Upper lobe of left lung (tissue), 6 donors: Measurements from ENCODE around the gene LAMTOR4. TPM values are rescaled to one million over a fixed set of nuclear protein-coding genes. Genes with fewer than 3 reads are reported as not detected.

Experiments
- ATAC-seq, 2 donors: fragments of 200-7000 bp; cut with Tn5 transposase; one replicate each; pipeline ENCODE4 v1.9.1; 2022; ENCODE audit warnings: mild to moderate bottlenecking in 2 of 2, moderate library complexity in 2 of 2; ENCODE audit not compliant: low FRiP score in 2 of 2
- DNase-seq, 2 donors: peaks; one replicate each; pipeline ENCODE4 v3.0.0-alpha.2; 2019 to 2020
- H3K27ac ChIP-seq, 4 donors: fragments of 200-600 bp; sonication (generic); one replicate each; pipeline ENCODE4 v1.5.1; 2016 to 2019
- H3K27me3 ChIP-seq, 4 donors: fragments of 200-600 bp; sonication (generic); one replicate each; pipeline ENCODE4 v1.5.1; 2017 to 2019
- H3K36me3 ChIP-seq, 4 donors: fragments of 200-600 bp; sonication (generic); one replicate each; pipeline ENCODE4 v1.5.1; 2016 to 2019
- H3K4me1 ChIP-seq, 4 donors: fragments of 200-600 bp; sonication (generic); one replicate each; pipeline ENCODE4 v1.5.1; 2018 to 2019
- H3K4me3 ChIP-seq, 4 donors: fragments of 200-600 bp; sonication (generic); one replicate each; pipeline ENCODE4 v1.5.1; 2017 to 2019; ENCODE audit warnings: mild to moderate bottlenecking in 2 of 4, moderate library complexity in 1 of 4
- H3K9me3 ChIP-seq, 4 donors: fragments of 200-600 bp; sonication (generic); one replicate each; pipeline ENCODE4 v1.5.1; 2018 to 2019
- EP300 ChIP-seq, 4 donors: sonication (generic); formaldehyde crosslinking; IDR thresholded peaks; one replicate each; pipeline ENCODE4 v1.5.1; 2017; ENCODE audit warnings: antibody characterized with exemption in 4 of 4, control low read depth in 2 of 4
- POLR2A ChIP-seq, 4 donors: fragments of 450-650 bp; IDR thresholded peaks; one replicate each; pipeline ENCODE4 v1.5.1; 2016 to 2017; ENCODE audit warnings: antibody characterized with exemption in 4 of 4, mild to moderate bottlenecking in 2 of 4
- POLR2AphosphoS5 ChIP-seq, 2 donors: sonication (generic); formaldehyde crosslinking; IDR thresholded peaks; one replicate each; pipeline ENCODE4 v1.5.1; 2017; ENCODE audit warnings: antibody characterized with exemption in 2 of 2
- WGBS, 2 donors: methylation state at CpG; one replicate each; pipeline ENCODE4 v1.1.5; 2017 to 2018; 5-methylcytosine and 5-hydroxymethylcytosine counted together
- total RNA-seq, 6 donors: library from RNA; depleted of rRNA in 4 of 6; stranded (reverse); fragments of >200 nt in 4 of 6; gene quantifications; one replicate each; pipeline versions ENCODE4 v1.1.0 to v1.2.1, GENCODE V29; 2016 to 2021
- TF ChIP-seq, protein P1 (sequence below), 6 experiments: fragments of 450-650 bp in 4 of 6; fragments of 200-600 bp in 2 of 6; sonication (generic) in 2 of 6; IDR thresholded peaks; one replicate each; pipeline ENCODE4 v1.5.1; 2016 to 2019; ENCODE audit warnings: antibody characterized with exemption in 6 of 6
- donor health status: DM: no; HTN: no; CAD: no; lungs with moderate emphysema.
- donor health status: DM: no; HTN: yes; CAD: no; lungs with severe emphysema.

LAMTOR4 gene
- total RNA-seq, 6 donors from 2014 or later = 111 to 223 (median 148) TPM

DNA sequence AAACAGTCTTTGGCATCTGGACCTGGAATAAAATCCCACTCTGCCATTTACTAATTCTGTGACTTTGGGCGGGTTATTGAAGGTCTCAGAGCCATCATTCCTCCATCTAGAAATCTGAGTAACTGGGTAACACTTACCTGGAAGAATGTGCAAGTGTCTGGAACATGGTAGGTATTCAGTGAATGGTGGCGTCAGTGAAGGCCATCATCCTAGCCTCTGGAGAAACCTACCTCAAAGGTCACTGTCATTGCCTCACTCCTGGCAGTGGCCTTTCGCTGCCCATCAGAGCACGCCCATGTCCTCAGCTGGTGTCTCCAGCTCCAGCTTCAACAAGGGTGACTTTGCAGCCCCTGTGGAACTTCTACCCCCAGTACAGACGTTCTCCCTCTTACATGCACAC lies 15.2 kb downstream of the LAMTOR4 start:
- Histone ChIP-seq H3K4me3 (no peak overlapping the region), H3K27me3 (peaks cover 0 to 9% (median 0%) of the 10 kb centered on the region in 4 donors), H3K27ac (no peak overlapping the region), H3K9me3 (no peaks in the 10 kb centered on the region), H3K36me3 (no peaks in the 10 kb centered on the region), H3K4me1 (peaks cover 10 to 23% (median 19%) of the 10 kb centered on the region in 4 donors)
- TF ChIP-seq EP300 (IDR thresholded peaks at IDR 0.05) = no peak
- TF ChIP-seq POLR2AphosphoS5 (IDR thresholded peaks at IDR 0.05) = no peak
- no peak for TF ChIP-seq POLR2A (IDR thresholded peaks at IDR 0.05)
- TF ChIP-seq, protein P1, sequence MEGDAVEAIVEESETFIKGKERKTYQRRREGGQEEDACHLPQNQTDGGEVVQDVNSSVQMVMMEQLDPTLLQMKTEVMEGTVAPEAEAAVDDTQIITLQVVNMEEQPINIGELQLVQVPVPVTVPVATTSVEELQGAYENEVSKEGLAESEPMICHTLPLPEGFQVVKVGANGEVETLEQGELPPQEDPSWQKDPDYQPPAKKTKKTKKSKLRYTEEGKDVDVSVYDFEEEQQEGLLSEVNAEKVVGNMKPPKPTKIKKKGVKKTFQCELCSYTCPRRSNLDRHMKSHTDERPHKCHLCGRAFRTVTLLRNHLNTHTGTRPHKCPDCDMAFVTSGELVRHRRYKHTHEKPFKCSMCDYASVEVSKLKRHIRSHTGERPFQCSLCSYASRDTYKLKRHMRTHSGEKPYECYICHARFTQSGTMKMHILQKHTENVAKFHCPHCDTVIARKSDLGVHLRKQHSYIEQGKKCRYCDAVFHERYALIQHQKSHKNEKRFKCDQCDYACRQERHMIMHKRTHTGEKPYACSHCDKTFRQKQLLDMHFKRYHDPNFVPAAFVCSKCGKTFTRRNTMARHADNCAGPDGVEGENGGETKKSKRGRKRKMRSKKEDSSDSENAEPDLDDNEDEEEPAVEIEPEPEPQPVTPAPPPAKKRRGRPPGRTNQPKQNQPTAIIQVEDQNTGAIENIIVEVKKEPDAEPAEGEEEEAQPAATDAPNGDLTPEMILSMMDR (IDR thresholded peaks at IDR 0.05) = no peak
- ATAC-seq = no peak
- 87 to 91% methylated on average over 5 of the region's 5 CpGs for WGBS, 2 donors
- DNase-seq = no peak

DNA sequence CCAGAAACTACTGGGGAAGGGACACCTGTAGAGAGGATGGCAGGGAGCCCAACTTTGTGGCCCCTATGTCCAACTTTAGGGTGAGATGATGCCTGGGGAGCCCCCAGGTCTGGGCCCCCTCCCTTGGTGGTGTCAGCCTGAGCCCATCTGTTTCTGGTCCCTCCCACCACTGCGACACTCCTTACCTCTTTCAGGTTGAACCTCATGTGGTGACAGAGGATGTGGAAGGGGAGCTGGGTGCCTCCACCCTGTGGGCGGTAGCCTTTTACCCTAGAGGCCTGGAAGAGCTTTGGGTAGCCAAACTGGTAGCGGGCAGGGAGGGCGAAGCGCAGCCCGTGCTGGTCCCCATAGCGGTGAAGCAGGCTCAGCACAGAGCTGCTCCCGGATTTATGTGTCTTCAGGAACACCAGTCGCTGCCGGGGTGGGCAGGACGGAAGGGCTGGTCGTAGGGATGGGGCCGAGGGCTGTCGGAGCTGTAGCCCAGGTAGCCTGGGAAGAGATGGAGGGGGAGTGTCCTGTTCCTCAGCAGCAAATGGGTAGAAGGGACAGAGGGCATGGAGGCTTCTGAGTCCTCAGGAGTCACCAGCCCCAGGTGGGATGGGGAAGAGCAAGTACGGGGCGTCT lies 17.7 kb downstream of the LAMTOR4 start:
- Histone ChIP-seq H3K27me3 (peaks cover 0 to 14% (median 5%) of the 10 kb centered on the region in 4 donors), H3K4me3 (peak overlapping the region in 2 of 4 donors; percentile 2 to 56), H3K4me1 (peaks cover 12 to 26% (median 24%) of the 10 kb centered on the region in 4 donors), H3K36me3 (no peaks in the 10 kb centered on the region), H3K27ac (no peak overlapping the region), H3K9me3 (no peaks in the 10 kb centered on the region)
- no peak for TF ChIP-seq POLR2A (IDR thresholded peaks at IDR 0.05)
- no peak for TF ChIP-seq POLR2AphosphoS5 (IDR thresholded peaks at IDR 0.05)
- TF ChIP-seq EP300 (IDR thresholded peaks at IDR 0.05) = no peak
- TF ChIP-seq, protein P1 (IDR thresholded peaks at IDR 0.05) = no peak
- 66 to 72% methylated on average over 13 to 16 of the region's 16 CpGs for WGBS, 2 donors
- DNase-seq (peak in 1 of 2 donors; percentile 53), ATAC-seq (no peak)

DNA sequence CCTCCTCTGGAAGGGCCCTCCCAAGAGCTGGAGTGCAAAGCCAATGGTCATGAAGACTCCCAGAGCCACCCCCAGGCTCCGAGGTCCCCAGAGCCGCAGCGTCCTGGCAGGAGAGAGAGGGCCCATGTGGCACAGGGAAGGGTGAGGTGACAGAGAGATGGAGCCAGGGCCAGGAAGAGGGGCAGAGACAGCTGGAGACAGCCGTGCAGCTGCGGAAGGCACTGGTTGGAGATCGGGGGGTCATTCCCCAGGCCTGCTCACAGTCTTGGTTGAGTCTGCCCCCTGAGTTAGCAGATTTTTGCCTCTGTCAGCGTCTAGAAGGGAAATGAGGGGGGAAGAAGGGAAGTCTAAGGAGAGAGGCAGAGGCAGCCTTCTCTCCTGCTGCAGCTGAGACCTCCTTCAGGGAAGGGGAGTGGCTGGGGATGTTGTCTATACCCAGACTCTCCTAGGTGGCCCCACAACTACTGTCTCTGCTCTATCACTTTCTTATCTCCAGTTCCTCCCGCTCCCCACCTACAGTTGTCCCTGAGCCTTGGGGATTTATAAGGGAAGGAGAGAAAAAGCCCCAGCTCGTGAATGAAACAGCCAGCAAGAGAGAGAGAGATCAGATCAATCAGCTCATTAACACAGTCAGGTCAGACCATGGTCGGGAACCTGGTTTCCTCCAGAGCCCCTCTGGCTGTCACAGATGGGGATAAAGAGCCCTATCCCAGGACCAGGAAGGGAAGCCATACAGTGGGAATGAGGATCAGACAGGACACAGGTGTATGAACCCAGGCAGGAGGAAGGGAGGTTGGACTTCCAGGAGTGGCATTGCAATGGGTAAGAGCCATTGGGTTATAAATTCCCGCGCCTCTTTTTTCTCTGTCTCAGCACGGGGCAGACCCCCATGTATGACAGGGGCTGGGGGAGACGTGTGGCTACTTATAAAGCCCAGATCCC lies 18.5 kb downstream of the LAMTOR4 start:
- no peak for DNase-seq

DNA sequence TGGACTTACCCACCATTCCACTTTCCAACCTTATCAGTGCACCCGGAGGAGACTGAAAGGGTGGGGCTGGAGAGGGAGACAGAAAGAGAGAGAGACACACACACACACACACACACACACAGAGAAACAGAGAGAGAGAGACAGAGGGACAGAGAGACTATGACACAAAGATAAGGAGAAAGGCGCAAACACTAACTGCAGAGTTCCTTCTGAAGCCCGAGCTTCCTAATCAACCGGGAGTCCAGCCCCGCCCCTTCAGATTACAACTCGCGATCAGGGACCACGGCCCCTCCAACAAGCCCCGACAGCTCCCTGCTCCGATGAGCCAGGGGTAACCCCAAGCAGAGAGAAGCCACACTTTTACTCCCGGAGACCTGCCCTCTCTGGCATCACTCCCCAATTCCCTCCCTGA lies 19.2 kb downstream of the LAMTOR4 start:
- Histone ChIP-seq H3K9me3 (no peaks in the 10 kb centered on the region), H3K27ac (peak overlapping the region in 3 of 4 donors; percentile 53 to 70 (median 68)), H3K36me3 (no peaks in the 10 kb centered on the region), H3K4me1 (peaks cover 15 to 33% (median 29%) of the 10 kb centered on the region in 4 donors), H3K27me3 (peaks cover 0 to 20% (median 10%) of the 10 kb centered on the region in 4 donors), H3K4me3 (peak overlapping the region in 3 of 4 donors; percentile 37 to 56 (median 50))
- TF ChIP-seq, protein P1 (IDR thresholded peaks at IDR 0.05) = no peak
- TF ChIP-seq POLR2A (IDR thresholded peaks at IDR 0.05) (no peak), EP300 (IDR thresholded peaks at IDR 0.05) (no peak), POLR2AphosphoS5 (IDR thresholded peaks at IDR 0.05) (no peak)
- DNase-seq = no peak
- WGBS, 2 donors = 4 to 6% methylated on average over 11 of the region's 11 CpGs
- ATAC-seq = peak; percentile 3 to 54

More for the DNA sequence above, 18.5 kb downstream of the LAMTOR4 start:
- peaks cover 15 to 33% (median 29%) of the 10 kb centered on the region in 4 donors for H3K4me1 ChIP-seq
- no peaks in the 10 kb centered on the region for H3K9me3 ChIP-seq
- peak overlapping the region in 3 of 4 donors; percentile 37 to 56 (median 50) for H3K4me3 ChIP-seq
- peaks cover 0 to 20% (median 10%) of the 10 kb centered on the region in 4 donors for H3K27me3 ChIP-seq
- TF ChIP-seq, protein P1 (IDR thresholded peaks at IDR 0.05) = no peak
- TF ChIP-seq POLR2A (IDR thresholded peaks at IDR 0.05) (no peak), POLR2AphosphoS5 (IDR thresholded peaks at IDR 0.05) (no peak), EP300 (IDR thresholded peaks at IDR 0.05) (no peak)
- H3K36me3 ChIP-seq = no peaks in the 10 kb centered on the region
- H3K27ac ChIP-seq = peak overlapping the region in 1 of 4 donors; percentile 70
- no peak for ATAC-seq
- 36 to 37% methylated on average over 14 of the region's 14 CpGs for WGBS, 2 donors
